Stimulated activated CD8-positive, alpha-beta memory T cell treated with anti-CD3 and anti-CD28 coated beads, Interleukin-2, amount 100 ng/mL, for 48 hours (primary cell): Measurements from ENCODE around the gene PIK3C2B.

ENCODE experiments used
- DNase-seq, 2 donors: peaks; one replicate each; pipeline ENCODE4 v3.0.0-alpha.2; 2020; ENCODE audit warnings: low read depth in 2 of 2

PIK3C2B gene

DNA sequence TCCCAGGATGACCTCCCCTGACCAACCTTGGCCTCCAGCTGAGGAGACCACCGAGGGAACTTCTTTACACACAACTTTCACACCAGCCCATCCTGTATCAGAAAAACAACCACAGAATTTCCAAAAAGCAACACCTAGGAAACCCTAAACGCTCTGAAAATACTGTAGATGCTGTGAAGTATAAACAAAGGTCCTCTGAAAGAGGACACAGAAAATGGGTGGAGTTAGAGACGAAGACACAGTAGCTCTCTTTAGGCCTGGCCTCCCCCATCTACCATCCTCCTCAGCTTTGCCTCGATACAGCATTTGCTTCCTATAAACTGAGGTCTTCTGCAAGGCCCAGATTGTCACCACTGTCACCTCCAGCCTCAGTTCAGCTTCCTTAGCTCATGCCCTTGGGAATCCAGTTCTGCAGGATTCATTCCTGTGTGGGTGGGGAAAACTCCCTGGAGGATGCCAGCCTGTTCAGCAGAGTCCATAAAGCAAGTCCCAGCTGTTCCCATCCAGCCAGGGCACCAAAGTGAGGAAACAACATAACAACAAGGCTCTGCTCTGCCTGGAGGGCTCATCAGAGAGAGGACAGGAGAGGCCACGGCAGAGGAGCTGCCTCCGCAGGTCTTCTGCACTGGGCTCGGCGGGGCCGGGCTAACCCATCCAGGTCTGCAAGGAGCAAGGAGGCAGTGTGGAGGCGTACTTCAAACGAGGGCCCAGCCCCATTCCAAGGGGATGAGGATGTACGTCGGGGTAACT, 15.0 kb downstream of the PIK3C2B start:
- no peak for DNase-seq

DNA sequence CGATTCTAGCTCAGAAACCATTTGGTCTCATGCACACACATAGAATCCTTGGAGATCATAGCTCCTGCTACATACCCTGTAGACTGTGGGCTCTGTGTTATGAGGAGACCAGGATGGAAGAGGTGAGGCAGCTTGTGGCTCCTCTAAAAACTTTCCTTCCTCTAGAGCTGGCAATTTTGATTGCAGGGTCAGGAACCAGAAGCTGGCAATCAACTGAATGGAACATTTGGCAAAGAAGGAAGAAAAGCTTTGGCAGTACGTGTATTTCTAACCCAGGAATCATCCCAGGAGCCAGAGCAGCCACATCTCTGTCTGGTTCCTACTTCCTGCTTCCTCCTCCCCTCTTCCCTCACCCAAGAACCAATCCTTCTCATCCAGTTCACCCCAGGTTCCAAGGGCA, 15.7 kb downstream of the PIK3C2B start:
- DNase-seq, result no peak

GRCh38 chr1:204478172-204478899, 16.3 kb downstream of the PIK3C2B start:
- no peak for DNase-seq

DNA sequence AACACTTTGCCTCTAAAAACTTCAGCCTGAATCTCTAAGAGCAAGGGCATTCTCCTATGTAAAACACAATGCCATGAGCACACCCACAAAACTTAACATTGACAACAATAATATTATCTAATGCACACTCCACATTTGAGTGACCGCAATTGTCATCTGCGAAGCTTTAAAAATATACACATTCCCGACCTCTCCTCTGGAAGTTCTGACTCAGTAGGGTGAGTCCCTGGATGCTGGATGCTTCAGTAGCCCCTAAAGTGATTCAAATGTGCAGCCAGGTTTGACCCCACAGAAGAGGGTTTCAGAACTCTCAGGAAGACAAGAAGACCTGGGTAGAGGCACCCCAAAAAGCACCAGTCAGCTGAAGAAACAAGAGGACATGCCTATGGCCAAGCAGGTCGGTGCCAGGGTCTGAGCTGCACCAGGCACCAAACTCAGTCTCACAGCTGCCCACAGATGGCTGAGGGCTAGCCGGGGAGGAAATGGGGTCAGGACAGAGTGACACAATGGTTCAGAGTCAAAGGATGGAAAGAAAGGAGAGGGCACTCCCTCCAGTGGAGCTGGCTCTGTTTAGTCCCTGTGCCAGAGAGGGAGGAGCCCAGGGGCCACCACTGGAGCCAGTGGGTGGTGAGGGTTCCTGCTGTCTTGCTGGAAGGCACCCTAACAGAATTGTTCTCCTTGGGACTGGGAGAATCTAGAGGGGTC, 17.4 kb downstream of the PIK3C2B start:
- DNase-seq, result no peak

DNA sequence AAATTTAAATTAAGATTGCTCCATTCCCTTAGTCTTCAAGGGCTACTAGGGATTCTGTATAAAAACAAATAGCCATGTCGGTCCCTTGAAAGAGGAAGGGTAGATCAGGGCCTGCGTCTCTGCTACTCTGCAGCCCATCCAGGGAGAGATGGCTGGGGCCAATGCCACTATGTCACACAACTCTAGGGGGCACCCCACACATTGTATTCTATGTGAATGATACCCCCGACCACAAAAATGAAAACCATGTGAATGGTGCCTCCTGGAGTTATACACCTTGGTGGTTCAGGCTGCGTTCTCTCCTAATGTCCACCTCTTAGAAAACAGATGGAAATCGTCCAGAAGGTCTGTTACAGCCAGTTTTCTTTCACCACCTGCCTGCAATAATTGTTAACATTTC, 18.0 kb downstream of the PIK3C2B start:
- DNase-seq, result no peak

DNA sequence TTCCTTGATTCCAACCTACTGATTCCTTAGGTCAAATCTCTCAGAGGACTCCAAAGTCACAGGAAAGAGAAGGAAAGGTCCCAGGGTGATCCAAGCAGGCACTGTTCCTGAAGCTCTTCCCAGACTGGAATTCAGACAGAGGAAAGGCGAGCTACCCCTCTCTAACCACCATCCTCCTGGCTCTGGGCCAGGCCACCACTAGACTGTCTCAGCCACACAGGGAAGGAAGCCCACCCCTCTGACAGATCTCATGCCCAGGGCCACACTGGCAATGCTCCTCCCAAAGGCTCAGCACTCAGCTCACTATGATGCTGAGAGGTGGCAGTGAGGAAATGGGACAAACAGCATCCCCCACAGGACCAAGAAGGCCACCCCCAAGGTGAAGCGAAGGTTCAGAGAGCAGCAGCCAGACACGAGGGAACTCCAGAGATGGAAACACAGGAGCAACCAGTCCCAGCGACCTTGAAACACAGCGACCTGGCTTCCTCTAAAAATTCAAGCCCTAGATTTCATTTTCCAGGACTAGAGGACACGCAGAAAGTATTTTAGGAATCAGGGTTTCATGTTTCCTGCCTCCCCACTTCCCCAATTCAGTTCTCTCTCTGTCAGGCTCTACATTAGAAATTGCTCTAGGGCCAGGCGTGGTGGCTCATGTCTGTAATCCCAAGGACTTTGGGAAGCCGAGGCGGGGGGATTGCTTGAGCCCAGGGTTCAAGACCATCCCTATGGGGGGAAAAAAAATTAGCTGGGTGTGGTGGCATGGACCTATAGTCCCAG, 18.8 kb downstream of the PIK3C2B start:
- no peak for DNase-seq

DNA sequence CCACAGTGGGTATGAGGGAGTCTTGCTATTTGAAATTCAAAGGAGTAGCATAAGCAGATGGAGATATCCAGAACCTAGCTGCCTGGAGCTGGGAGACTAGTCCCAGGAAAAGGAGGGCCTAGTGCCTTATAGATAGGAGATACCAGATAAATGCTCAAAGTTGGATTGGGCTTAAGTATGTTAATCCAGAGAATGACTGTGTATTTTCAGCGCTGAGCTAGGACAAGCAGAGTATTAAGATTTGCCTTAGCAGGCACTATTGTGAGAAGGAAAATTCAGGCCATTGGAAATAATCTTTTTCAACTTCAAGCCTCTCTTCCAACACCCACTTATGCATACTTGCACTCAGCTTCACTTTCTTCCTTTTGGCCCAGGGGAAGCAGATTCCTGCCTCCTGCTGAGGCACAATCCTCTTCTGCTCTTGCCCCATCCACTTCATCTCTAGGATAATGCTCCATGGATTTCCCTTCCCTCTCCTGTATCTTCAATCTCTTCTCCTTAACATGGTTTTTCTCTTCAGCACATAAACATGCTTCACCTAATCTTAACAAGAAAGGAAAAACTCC, 21.1 kb downstream of the PIK3C2B start:
- no peak for DNase-seq

DNA sequence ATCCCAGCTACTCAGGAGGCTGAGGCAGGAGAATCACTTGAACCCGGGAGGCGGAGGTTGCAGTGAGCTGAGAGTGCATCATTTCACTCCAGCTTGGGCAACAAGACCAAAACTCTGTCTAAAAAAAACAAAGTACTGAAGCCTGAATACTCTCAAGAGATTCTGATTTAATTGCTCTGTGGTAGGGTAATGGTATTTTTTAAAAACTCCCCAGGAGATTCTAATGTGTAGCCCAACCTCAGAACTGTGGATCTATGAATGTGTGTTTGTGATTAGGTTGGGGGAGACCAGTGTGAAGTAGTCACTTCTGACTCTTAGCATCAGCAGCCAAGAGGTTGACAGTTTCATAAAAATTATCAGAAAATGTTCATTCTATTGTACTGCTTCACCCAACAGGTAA, 21.9 kb downstream of the PIK3C2B start:
- no peak for DNase-seq

GRCh38 chr1:204471687-204472086, 22.9 kb downstream of the PIK3C2B start:
- no peak for DNase-seq

GRCh38 chr1:204469304-204469703, 25.3 kb downstream of the PIK3C2B start:
- no peak for DNase-seq

DNA sequence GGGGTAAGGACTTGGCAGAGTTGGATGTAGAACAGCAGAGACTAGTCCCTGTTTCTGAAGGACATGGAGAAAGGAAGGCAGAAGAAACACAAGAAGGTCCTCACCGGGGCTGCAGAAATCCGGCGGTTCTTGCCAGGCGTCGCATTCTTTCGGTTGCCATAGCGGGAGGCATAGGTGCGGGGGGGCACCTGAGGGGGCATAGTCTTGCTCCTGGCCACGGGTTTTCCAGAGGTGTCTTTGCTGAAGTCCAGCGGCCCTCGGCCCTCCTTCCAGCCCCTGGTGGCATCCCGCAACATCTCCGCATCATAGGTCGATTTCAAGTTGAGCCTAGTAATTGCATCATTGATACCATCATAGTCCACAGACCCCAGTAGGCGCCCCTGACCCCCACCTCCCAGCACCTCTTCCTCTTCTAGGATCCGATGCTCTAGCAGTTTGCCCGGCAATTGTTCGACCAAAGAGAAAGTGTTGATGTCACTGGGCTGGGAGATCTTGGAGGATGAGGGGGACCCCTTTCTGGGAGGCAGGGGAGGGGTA, 25.8 kb downstream of the PIK3C2B start:
- no peak for DNase-seq

DNA sequence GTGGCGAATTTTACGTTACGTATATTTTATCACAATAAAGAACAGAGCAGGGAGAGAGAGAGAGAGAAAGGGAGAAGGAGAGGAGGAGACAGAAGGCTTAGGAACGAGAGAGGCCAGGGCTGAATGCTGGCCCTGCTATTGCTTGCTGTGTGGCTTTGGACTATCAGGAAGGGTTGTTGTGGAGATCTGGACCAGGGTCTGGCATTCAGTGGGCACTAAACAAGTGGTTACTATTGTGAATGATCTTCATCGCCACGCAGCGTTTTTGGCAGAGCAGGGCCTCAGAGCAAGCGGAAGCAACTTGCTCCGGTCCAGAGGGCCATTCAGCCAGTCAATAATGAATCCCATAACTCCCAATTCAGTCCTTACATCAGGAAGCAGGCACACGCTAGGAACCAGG, 26.4 kb downstream of the PIK3C2B start:
- no peak for DNase-seq

- DNase-seq, result no peak
These were observed 27.9 kb downstream of the PIK3C2B start for GRCh38 chr1:204466416-204467405.

- no peak for DNase-seq
These were observed 28.8 kb downstream of the PIK3C2B start for GRCh38 chr1:204465546-204466415.

- no peak for DNase-seq
These were observed 29.9 kb downstream of the PIK3C2B start for GRCh38 chr1:204464701-204465100.

DNA sequence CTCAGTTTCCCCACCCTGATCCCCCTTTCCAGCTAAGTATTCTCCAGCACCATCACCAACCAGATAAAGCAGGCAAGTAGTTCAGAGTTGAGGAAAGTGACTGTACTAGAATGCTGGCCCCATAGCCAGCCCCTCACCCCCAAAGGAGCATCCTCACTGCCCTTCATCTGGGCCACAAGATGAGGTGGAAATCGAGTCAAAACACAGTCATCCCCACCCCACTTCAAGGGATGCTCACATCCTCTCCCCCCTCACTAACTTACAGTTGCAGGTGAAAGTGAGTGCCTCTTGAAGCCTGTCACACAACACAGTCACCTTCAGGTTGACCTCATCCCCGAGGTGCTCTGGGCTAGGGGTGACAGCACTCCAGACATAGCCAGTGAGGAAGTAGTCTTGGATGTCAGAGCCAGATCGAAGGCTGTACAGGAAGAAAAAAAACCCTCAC, 30.4 kb downstream of the PIK3C2B start:
- DNase-seq, result no peak

- DNase-seq, result no peak
These were observed 31.2 kb downstream of the PIK3C2B start for GRCh38 chr1:204463125-204464060.

GRCh38 chr1:204462229-204462561, 32.4 kb downstream of the PIK3C2B start:
- no peak for DNase-seq
